Measurements from ENCODE around the gene ACTC1. TPM values are rescaled to one million over a fixed set of nuclear protein-coding genes. Genes with fewer than 3 reads are reported as not detected.

The ACTC1 gene
- polyA plus RNA-seq (2011; rRNA removed): 0.19 and 0.22 TPM in 2 replicates
- polyA plus RNA-seq (2012; cell fraction: cytosol; rRNA removed): 0.12 and 0.21 TPM in 2 replicates
- polyA plus RNA-seq (2012; cell fraction: nucleus; rRNA removed): 0.17 and 0.42 TPM in 2 replicates
- polyA plus RNA-seq (2017; fragmentation: RNase III; extraction: RNeasy Plus Mini Kit Qiagen cat#74134 plus additional on column Dnase treatment): 0.43 to 1.1 TPM (median 1.0 TPM) in 3 replicates
- not detected in 2 replicates for polyA minus RNA-seq (2011; rRNA and poly(A)+ RNA removed)

GRCh38 chr15:34795267-34796081, at the start of gene ACTC1:
TSS of gene ACTC1 (minus strand) at chr15:34795549. CDS start at chr15:34794808, 741 bp downstream.
- peaks cover 16% of the 10 kb centered on the region for H3K4me1 ChIP-seq
- H3K27ac ChIP-seq: peak within 1 kb of the TSS; percentile 50 to 83; a peak in 5 of 6 replicates
- POLR2A ChIA-PET: interaction anchor here (0.6 kb wide), 2 partner anchors 18 to 82 kb away, joined by 3 to 4 read pairs; no protein-coding TSS in a partner anchor
- no peak for TF ChIP-seq FOSL2 (IDR thresholded peaks at IDR 0.05)
- TF ChIP-seq FOSL2 (CRISPR knock-in tag; IDR thresholded peaks at IDR 0.05): peak; percentile 69
- TF ChIP-seq SMC3 (IDR thresholded peaks at IDR 0.05): peak; percentile 30; the same call in 2 of the 3 replicates
- TF ChIP-seq EHMT2 (IDR thresholded peaks at IDR 0.05; ENCODE audit: low read depth): no peak
- TF ChIP-seq ZFP36 (IDR thresholded peaks at IDR 0.05; ENCODE audit: borderline replicate concordance, partially characterized antibody): no peak
- TF ChIP-seq RAD21 (conservative IDR thresholded peaks at IDR 0.05 in 1 of 2, IDR thresholded peaks at IDR 0.05 in 1 of 2): peak in 1 of 2 experiments; percentile 20; a peak in 1 of 5 replicates
- no peak for TF ChIP-seq POLR2A (IDR thresholded peaks at IDR 0.05; ENCODE audit: low read length)
- TF ChIP-seq, protein P1, sequence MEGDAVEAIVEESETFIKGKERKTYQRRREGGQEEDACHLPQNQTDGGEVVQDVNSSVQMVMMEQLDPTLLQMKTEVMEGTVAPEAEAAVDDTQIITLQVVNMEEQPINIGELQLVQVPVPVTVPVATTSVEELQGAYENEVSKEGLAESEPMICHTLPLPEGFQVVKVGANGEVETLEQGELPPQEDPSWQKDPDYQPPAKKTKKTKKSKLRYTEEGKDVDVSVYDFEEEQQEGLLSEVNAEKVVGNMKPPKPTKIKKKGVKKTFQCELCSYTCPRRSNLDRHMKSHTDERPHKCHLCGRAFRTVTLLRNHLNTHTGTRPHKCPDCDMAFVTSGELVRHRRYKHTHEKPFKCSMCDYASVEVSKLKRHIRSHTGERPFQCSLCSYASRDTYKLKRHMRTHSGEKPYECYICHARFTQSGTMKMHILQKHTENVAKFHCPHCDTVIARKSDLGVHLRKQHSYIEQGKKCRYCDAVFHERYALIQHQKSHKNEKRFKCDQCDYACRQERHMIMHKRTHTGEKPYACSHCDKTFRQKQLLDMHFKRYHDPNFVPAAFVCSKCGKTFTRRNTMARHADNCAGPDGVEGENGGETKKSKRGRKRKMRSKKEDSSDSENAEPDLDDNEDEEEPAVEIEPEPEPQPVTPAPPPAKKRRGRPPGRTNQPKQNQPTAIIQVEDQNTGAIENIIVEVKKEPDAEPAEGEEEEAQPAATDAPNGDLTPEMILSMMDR (IDR thresholded peaks at IDR 0.05): 0 out of 3 replicates have a peak, but pooled peaks have one; percentile 10
- TF ChIP-seq E2F6 (IDR thresholded peaks at IDR 0.05; ENCODE audit: borderline replicate concordance, low read depth): no peak
- FAIRE-seq: no peak
- WGBS (ENCODE audit: missing lambda C conversion rate): 22% methylated on average over 33 of the region's 44 CpGs
- CTCF ChIA-PET: interaction anchor here (0.8 to 1.3 kb wide), 3 partner anchors 17 to 125 kb away, joined by 3 read pairs; no protein-coding TSS in a partner anchor
- H3K9me3 ChIP-seq: no peaks in the 10 kb centered on the region
- DNase-seq (ENCODE audit: low read depth in 1 of 2, low spot score in 1 of 2): peak; percentile 21 to 66
- peak; percentile 87 to 91 for ATAC-seq
- H3K4me3 ChIP-seq: peak within 1 kb of the TSS; percentile 24; the same call in 2 of the 3 replicates
- peak within 1 kb of the TSS; percentile 76 for H3K4me2 ChIP-seq

DNA sequence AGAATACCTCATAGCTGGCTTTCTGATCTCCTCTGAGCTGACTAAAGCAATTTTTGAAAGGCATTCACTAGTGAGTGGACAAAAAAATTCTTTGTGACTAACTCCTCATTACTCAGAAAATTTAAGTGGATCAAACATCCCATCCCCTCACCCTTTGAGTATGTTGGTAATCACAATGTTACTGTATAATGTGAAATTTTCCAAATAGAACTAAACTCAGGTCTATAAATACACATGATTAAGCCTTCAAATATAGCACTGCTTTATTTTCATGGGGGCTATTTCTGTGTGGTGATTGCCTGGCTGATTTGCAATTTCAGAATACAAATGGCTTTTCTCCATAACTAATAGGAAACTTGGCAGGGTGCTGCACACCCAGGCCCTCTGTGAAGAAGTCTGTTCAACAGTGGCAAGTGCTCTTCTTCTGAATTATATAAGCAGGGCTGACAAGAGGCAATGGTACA, 45.9 kb upstream of the ACTC1 start:
- CTCF ChIA-PET: interaction anchor here (1.3 kb wide), 1 partner anchor 33 kb away, joined by 3 read pairs; no protein-coding TSS in a partner anchor
- no peak for FAIRE-seq
- TF ChIP-seq BHLHE40 (IDR thresholded peaks at IDR 0.05; ENCODE audit: low read depth, low read length) (no peak), HOXB5 (CRISPR knock-in tag; IDR thresholded peaks at IDR 0.05) (no peak), HEYL (CRISPR knock-in tag; IDR thresholded peaks at IDR 0.05) (no peak), CEBPB (IDR thresholded peaks at IDR 0.05) (no peak), NPAS2 (CRISPR knock-in tag; IDR thresholded peaks at IDR 0.05; ENCODE audit: borderline replicate concordance) (no peak), E2F6 (IDR thresholded peaks at IDR 0.05; ENCODE audit: borderline replicate concordance, low read depth) (no peak), SREBF2 (IDR thresholded peaks at IDR 0.05) (no peak)
- TF ChIP-seq, protein P2, sequence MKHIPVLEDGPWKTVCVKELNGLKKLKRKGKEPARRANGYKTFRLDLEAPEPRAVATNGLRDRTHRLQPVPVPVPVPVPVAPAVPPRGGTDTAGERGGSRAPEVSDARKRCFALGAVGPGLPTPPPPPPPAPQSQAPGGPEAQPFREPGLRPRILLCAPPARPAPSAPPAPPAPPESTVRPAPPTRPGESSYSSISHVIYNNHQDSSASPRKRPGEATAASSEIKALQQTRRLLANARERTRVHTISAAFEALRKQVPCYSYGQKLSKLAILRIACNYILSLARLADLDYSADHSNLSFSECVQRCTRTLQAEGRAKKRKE (CRISPR knock-in tag; IDR thresholded peaks at IDR 0.05; ENCODE audit: low read depth): no peak
- TF ChIP-seq, protein P3, sequence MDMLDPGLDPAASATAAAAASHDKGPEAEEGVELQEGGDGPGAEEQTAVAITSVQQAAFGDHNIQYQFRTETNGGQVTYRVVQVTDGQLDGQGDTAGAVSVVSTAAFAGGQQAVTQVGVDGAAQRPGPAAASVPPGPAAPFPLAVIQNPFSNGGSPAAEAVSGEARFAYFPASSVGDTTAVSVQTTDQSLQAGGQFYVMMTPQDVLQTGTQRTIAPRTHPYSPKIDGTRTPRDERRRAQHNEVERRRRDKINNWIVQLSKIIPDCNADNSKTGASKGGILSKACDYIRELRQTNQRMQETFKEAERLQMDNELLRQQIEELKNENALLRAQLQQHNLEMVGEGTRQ (IDR thresholded peaks at IDR 0.05): no peak
- no peak overlapping the region for H3K27ac ChIP-seq
- no peaks in the 10 kb centered on the region for H3K9me3 ChIP-seq
- H3K4me1 ChIP-seq: peaks cover 10% of the 10 kb centered on the region; the same call in 1 of the 3 replicates
- no peak overlapping the region for H3K4me2 ChIP-seq
- DNase-seq (ENCODE audit: low read depth in 1 of 2, low spot score in 1 of 2): no peak
- no peak overlapping the region for H3K4me3 ChIP-seq
- POLR2A ChIA-PET: no interaction called here
- ATAC-seq: no peak

Measured in A549 (cell line).